GM19438 (cell line): ENCODE data around the gene SYNGR2.

Experiments used
- ATAC-seq: cut with Tn5 transposase; IDR thresholded peaks from one replicate; pipeline ENCODE4 v1.9.1; 2021; ENCODE audit warnings: low read depth; ENCODE audit not compliant: unreplicated experiment

The SYNGR2 gene, protein sequence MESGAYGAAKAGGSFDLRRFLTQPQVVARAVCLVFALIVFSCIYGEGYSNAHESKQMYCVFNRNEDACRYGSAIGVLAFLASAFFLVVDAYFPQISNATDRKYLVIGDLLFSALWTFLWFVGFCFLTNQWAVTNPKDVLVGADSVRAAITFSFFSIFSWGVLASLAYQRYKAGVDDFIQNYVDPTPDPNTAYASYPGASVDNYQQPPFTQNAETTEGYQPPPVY

GRCh38 chr17:78168242-78168902 lies at the start of gene SYNGR2:
TSS of gene SYNGR2 (plus strand) at chr17:78168581. CDS start at chr17:78168617, 36 bp downstream.
- peak; percentile 50 for ATAC-seq

- no peak for ATAC-seq
Measured at GRCh38 chr17:78118801-78119241, 49.6 kb upstream of the SYNGR2 start.

GRCh38 chr17:78120537-78120936 lies 47.8 kb upstream of the SYNGR2 start:
- no peak for ATAC-seq

DNA sequence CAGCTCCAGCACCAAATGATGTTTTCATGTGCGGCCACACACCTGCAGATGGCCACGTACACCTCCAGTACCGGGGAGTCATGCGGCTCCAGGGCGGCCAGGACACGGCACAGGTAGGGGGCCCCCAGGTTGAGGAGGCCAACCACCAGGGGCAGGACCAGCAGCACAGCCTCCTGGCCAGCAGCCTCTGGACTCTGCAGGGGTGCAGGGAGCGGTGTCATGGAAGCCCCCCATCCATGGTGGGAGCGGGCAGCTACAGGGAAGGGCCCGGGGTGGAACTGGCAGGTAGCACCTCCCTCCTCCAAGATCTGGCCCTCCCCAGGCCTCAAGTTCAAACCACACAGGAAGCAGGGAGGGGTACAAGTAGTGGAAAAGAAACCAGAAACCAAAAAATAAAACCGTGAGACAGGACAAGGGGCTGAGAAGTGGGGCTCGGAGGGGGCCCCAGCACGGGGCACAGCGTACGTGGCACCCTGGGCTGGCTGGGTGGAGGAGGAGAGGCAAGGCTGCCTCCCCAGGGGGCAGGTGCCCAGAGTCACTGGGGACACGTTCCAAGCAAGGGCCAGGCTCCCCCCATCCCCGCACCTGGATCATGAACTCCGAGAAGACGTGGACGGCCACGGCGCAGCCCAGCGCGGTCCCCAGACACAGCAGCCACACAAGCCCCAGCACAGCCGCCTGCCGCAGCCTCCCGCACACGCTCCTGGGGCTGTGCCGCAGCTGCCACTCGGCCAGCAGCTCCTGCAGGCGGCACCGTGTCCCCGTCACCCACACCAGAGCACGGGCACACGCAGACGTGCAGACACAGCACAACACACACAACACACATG lies 47.2 kb upstream of the SYNGR2 start:
- no peak for ATAC-seq

- no peak for ATAC-seq
Measured at GRCh38 chr17:78121801-78122215, 46.6 kb upstream of the SYNGR2 start.

GRCh38 chr17:78122216-78122930 lies 46.0 kb upstream of the SYNGR2 start:
- ATAC-seq = no peak

DNA sequence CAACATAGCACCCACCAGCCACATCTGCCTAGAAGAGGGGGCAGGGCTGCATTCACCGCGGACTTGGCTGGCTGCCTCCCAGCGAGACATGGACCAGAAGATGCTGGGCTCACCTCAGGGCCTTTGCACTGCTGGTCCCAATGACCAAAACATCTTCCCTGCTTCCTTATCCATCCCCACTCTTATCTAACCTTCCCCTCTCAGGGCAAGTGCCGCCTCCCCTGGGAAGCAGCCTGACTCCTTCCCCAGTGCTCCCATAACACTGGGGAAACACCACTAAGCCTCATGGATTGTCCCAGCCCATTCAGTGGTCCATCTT lies 45.5 kb upstream of the SYNGR2 start:
- no peak for ATAC-seq

- ATAC-seq = no peak
Measured at GRCh38 chr17:78123258-78123929, 45.0 kb upstream of the SYNGR2 start.

- ATAC-seq = peak; percentile 25
Measured at GRCh38 chr17:78124081-78124835, 44.1 kb upstream of the SYNGR2 start.

DNA sequence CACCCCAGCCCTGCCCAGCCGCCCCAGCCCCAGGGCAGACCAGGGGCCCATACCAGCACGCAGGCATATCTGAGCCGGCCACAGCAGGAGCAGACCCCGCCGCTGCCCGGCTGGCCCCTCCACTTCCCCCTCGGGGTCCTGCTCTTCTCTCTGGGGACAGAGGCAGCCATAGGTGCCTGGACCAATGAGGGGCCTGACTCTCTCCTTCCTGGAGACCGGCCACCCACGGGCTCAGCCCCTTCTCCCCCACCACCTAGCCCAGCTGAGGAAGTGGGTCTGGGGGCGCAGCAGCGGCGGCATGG lies 43.6 kb upstream of the SYNGR2 start:
- ATAC-seq = no peak

- no peak for ATAC-seq
Measured at GRCh38 chr17:78125138-78125913, 43.1 kb upstream of the SYNGR2 start.

GRCh38 chr17:78125976-78126894 lies 42.1 kb upstream of the SYNGR2 start:
- ATAC-seq = no peak

DNA sequence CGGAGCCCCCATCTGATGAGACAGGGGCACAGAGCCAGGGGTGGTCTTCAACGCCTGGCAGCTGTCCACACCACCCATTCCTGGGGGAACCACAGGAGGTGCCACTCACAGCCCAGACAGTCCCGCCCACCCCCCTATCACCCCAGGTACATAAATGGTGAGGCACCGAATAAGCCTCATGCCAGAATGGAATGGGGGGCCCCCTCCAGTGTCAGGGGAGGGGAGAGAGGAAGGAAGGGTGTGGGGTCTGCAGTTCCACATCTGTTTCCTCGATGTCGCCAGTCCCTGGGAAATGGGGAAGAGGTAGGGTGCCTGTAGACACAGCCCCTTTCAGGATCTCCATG lies 41.5 kb upstream of the SYNGR2 start:
- no peak for ATAC-seq

GRCh38 chr17:78127239-78127887 lies 41.0 kb upstream of the SYNGR2 start:
- no peak for ATAC-seq

DNA sequence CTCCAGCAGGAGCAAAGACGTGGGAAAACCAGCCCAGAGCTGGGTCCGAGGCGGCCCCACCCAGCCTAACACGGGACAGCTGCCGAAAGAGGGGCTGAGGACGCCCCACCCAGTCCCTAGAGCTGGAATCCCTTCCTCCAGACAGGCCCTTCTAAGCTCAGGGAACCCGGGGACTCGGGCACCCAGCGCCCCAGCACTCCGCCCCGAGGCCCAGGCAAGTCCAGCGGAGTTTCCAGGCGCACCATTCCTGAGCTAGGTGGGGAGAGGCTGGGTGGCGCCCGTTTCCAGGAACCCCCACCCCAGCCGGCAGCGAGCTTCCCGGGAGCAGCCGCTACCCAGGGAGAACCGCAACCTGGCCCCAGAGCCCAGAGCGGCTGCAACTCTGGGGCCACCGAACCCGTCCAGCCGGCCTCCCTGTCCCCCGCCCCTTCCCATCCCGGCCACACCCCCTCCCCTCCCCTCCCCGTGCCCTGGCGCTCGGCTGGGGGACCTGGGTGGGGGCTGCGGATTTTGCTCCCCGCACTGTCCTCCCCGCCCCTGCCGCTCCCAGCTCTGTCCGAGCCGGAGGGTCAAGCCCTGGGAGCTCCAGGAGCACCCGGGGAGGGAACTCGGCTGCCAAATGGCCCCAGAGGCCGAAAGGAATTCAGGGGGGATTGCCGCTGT lies 40.4 kb upstream of the SYNGR2 start:
- no peak for ATAC-seq

GRCh38 chr17:78128551-78129350 lies 39.6 kb upstream of the SYNGR2 start, which contains the start of gene TMC6:
TSS of gene TMC6 (minus strand) at chr17:78128755. CDS start at chr17:78126832, 1,923 bp downstream.
- no peak for ATAC-seq
